Measurements from ENCODE around the gene DUS3L.
A peak's percentile ranks its signal among the peaks of the same experiment; 100 is the strongest.

The DUS3L gene

GRCh38 chr19:5790559-5791520 is at the start of gene DUS3L:
Gene DUS3L, minus strand, starts transcription at chr19:5791163. Its CDS starts 22 bp downstream, at chr19:5791141.
- peak; percentile 99 for DNase-seq
- TF ChIP-seq POLR2A (IDR thresholded peaks at IDR 0.05; ENCODE audit: low read length) (peak; percentile 93), GATA1 (IDR thresholded peaks at IDR 0.05; ENCODE audit: low read depth, low read length) (no peak)

- DNase-seq, result no peak
- TF ChIP-seq GATA1 (IDR thresholded peaks at IDR 0.05; ENCODE audit: low read depth, low read length) (no peak), POLR2A (IDR thresholded peaks at IDR 0.05; ENCODE audit: low read length) (no peak)
Observed at GRCh38 chr19:5839065-5840017, 48.4 kb upstream of the DUS3L start, which contains the start of gene FUT6. Gene FUT6, minus strand, starts transcription at chr19:5839702. Its CDS starts 7,135 bp downstream, at chr19:5832567.

GRCh38 chr19:5838353-5839064 is 47.5 kb upstream of the DUS3L start:
- no peak for DNase-seq
- no peak for TF ChIP-seq POLR2A (IDR thresholded peaks at IDR 0.05; ENCODE audit: low read length)
- no peak for TF ChIP-seq GATA1 (IDR thresholded peaks at IDR 0.05; ENCODE audit: low read depth, low read length)

- DNase-seq, result no peak
- no peak for TF ChIP-seq GATA1 (IDR thresholded peaks at IDR 0.05; ENCODE audit: low read depth, low read length)
- no peak for TF ChIP-seq POLR2A (IDR thresholded peaks at IDR 0.05; ENCODE audit: low read length)
Observed at GRCh38 chr19:5837761-5838352, 46.9 kb upstream of the DUS3L start.

GRCh38 chr19:5832527-5833216 is 41.7 kb upstream of the DUS3L start:
- no peak for TF ChIP-seq GATA1 (IDR thresholded peaks at IDR 0.05; ENCODE audit: low read depth, low read length)
- TF ChIP-seq POLR2A (IDR thresholded peaks at IDR 0.05; ENCODE audit: low read length), result no peak
- DNase-seq, result no peak

GRCh38 chr19:5832061-5832460 is 41.1 kb upstream of the DUS3L start:
- TF ChIP-seq GATA1 (IDR thresholded peaks at IDR 0.05; ENCODE audit: low read depth, low read length) (no peak), POLR2A (IDR thresholded peaks at IDR 0.05; ENCODE audit: low read length) (no peak)
- no peak for DNase-seq

GRCh38 chr19:5831159-5831558 is 40.2 kb upstream of the DUS3L start:
- TF ChIP-seq POLR2A (IDR thresholded peaks at IDR 0.05; ENCODE audit: low read length), result no peak
- no peak for TF ChIP-seq GATA1 (IDR thresholded peaks at IDR 0.05; ENCODE audit: low read depth, low read length)
- no peak for DNase-seq

- DNase-seq, result no peak
- TF ChIP-seq GATA1 (IDR thresholded peaks at IDR 0.05; ENCODE audit: low read depth, low read length), result no peak
- no peak for TF ChIP-seq POLR2A (IDR thresholded peaks at IDR 0.05; ENCODE audit: low read length)
Observed at GRCh38 chr19:5829567-5830310, 38.8 kb upstream of the DUS3L start.

GRCh38 chr19:5828661-5829566 is 38.0 kb upstream of the DUS3L start:
- TF ChIP-seq GATA1 (IDR thresholded peaks at IDR 0.05; ENCODE audit: low read depth, low read length) (no peak), POLR2A (IDR thresholded peaks at IDR 0.05; ENCODE audit: low read length) (no peak)
- DNase-seq, result peak; percentile 59 to 65

- TF ChIP-seq GATA1 (IDR thresholded peaks at IDR 0.05; ENCODE audit: low read depth, low read length), result no peak
- TF ChIP-seq POLR2A (IDR thresholded peaks at IDR 0.05; ENCODE audit: low read length), result peak; percentile 95
- DNase-seq, result peak; percentile 95
Observed at GRCh38 chr19:5827891-5828660, 37.1 kb upstream of the DUS3L start.
